Skeletal muscle satellite cell (primary cell): ENCODE measurements around the gene KCNQ1.

Experiments
- H3K27me3 ChIP-seq: 2 replicates; pipeline ENCODE4 v1.7.0; 2013; ENCODE audit warnings: low read length; ENCODE audit not compliant: control insufficient read depth, insufficient read depth
- H3K36me3 ChIP-seq: 2 replicates; pipeline ENCODE4 v1.7.0; 2013; ENCODE audit warnings: mild to moderate bottlenecking, control low read depth, low read length; ENCODE audit not compliant: insufficient read depth
- H3K4me1 ChIP-seq: 2 replicates; pipeline ENCODE4 v1.7.0; 2013; ENCODE audit warnings: low read length; ENCODE audit not compliant: control insufficient read depth, insufficient read depth
- H3K4me2 ChIP-seq: 2 replicates; pipeline ENCODE4 v1.7.0; 2013; ENCODE audit warnings: mild to moderate bottlenecking, low read length
- H3K4me3 ChIP-seq: 2 replicates; pipeline ENCODE4 v1.7.0; 2013; ENCODE audit warnings: low read length
- H3K9ac ChIP-seq: 2 replicates; pipeline ENCODE4 v1.7.0; 2013; ENCODE audit warnings: mild to moderate bottlenecking, low read depth, low read length, moderate library complexity
- H3K9me3 ChIP-seq: replicated peaks from 2 replicates; pipeline ENCODE4 v1.7.0; 2013; ENCODE audit warnings: mild to moderate bottlenecking, control low read depth, low read length

KCNQ1 gene

DNA sequence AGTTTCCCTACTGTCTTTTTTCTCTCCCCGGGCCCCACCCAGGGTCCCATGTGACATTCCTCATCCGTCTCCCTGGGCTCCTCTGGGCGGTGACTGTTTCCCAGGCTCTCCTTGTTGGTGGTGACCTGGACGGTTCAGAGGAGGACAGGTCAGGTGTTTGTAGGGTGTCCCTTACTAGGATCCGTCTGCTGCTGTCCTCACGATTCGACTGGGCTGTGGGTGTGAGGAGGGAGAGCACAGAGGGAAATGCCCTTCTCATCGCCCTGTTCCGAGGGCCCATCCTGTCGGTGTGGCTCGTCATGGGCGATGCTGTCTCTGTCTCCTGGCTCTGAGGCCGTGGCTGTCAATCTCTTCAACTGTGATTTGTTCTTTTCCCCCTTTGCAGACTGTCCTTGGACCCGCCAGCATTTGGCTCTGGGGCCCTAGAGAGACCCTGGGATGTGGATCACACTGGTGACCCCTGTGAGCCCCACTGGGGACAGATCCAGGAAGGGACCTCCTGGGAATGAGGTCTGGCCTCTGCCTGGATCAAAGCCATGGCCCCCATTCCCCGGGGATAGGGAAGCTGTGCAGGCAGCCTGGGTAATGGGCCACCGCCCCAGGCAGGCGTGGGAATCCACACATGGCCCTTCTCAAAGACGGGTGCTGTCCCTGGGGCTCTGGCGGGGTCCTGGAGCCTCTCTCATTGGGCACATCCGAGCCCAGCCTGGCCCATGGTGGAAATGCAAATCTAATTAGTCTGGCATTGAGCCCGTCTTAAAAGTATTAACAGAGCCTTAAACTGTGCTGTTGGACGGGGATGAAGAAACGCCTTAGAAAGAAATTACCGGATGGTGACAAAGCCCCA lies 301.8 kb downstream of the KCNQ1 start:
- Histone ChIP-seq H3K9ac (no peak overlapping the region), H3K36me3 (no peaks in the 10 kb centered on the region), H3K27me3 (peaks cover 35% of the 10 kb centered on the region), H3K4me2 (no peak overlapping the region), H3K4me1 (peaks cover 2% of the 10 kb centered on the region), H3K9me3 (no peaks in the 10 kb centered on the region), H3K4me3 (no peak overlapping the region)

DNA sequence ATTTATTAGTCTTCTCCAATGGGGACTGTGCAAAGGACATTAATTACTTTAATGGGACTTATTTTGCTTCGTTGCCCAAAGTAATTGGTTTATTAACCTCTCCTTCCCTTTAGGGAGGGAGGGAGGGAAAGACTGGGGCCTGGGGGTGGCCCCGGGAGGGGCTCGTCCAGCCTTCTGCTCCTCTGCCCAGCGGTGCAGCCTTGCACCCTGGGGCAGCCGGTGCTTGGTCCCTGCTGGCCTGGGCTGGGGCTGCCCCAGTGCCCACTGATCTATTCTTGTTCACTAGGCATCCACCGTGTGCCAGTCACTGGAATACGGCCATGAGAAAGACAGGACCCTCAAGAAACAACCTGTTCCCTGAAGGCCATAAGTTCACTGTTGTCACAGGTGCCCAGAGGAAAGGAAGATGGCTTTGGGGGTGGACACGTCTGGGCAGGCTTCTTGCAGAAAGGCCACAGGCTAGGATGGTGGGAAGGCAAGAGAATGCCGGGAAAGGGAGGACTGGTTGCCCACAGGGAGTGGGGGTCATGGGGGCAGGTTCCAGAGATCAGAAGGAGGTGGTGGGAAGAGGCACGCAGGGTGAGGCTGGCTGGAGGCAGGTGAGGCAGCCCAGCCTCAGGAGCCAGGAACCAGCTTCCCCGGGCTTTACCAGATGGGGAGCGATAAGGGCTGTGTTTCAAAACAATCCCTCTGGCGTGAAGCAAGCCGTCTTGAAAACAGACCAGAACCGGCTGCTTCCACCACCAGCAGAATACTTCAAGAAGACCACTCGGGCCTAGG lies 302.6 kb downstream of the KCNQ1 start:
- Histone ChIP-seq H3K36me3 (no peaks in the 10 kb centered on the region), H3K4me2 (no peak overlapping the region), H3K9me3 (no peaks in the 10 kb centered on the region), H3K27me3 (peaks cover 36% of the 10 kb centered on the region), H3K4me3 (no peak overlapping the region), H3K9ac (no peak overlapping the region), H3K4me1 (no peaks in the 10 kb centered on the region)

DNA sequence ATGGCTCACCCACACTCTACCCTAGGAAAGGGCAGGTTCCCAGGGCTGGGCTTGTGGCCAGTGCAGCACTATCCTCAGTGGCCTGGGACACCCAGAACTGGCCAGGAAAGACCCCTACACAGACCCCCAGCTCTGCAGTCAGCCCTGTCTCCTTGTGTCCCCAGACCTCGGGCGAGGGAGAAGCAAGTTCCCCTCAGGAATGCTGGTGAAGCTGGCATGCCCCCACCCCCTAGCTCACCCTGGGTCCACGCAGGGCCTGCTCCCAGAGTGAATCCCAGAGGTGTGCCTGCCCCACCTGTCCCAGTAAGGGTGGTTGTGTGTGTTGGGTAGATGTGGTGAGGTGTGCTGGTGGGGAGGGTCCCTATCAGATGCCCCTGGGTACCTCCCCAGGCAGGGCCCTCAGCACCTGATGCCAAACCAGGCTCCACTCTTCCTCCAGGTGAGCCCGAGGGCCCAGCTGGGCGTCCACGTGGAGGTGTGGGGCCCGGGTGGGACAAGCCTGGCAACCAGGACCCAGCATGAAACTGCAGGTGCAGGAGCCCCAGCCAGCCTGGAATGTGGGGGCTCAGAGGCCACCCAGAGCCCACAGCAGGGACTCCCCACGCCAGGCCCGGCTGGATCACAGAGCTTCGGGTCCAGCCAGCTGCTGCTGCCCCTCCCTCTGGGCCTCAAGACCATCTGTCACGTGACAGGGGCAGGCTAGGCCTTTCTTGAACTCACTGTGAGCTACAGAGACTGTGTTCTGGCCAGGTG lies 303.4 kb downstream of the KCNQ1 start:
- H3K9ac ChIP-seq: no peak overlapping the region
- H3K4me1 ChIP-seq: no peaks in the 10 kb centered on the region
- no peaks in the 10 kb centered on the region for H3K36me3 ChIP-seq
- H3K4me3 ChIP-seq: no peak overlapping the region
- no peaks in the 10 kb centered on the region for H3K9me3 ChIP-seq
- H3K27me3 ChIP-seq: peaks cover 44% of the 10 kb centered on the region
- H3K4me2 ChIP-seq: no peak overlapping the region

DNA sequence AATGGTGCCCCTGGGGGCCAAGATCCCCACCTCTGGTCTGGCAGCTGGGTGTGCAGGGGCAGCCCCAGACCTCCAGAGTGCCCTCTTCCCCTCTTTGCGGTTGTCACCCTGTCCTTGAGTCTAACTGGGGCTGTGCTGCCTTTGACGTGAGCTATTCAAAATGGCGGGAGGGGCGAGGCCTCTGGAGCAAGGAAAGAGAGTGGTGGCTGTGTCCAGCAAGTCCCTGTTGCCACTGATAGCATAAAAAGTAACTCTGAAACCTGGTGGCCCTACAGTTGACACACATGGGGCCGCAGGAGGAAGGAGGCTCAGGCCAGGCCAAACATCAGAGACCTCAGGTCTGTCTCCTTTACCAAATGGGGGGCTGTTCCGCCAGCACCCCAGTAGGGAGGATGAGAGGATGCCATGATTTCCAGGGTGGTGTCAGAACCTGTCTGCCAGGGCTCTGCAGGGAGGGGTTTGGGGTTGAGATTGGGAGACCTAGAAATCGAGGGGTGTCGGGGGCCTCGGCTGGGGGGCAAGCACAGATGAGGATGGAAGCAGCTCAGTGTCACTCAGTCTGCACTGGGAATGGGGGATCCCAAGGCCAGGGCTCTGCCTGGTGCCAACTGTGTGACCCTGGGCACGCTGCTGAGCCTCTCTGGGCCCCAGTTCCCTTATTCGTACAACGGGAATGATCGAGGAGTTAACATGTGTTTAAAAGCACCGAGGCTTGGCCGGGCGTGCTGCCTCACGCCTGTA lies 304.2 kb downstream of the KCNQ1 start:
- H3K4me1 ChIP-seq: no peaks in the 10 kb centered on the region
- H3K4me3 ChIP-seq: no peak overlapping the region
- no peaks in the 10 kb centered on the region for H3K9me3 ChIP-seq
- no peak overlapping the region for H3K4me2 ChIP-seq
- no peak overlapping the region for H3K9ac ChIP-seq
- no peaks in the 10 kb centered on the region for H3K36me3 ChIP-seq
- peaks cover 52% of the 10 kb centered on the region for H3K27me3 ChIP-seq

DNA sequence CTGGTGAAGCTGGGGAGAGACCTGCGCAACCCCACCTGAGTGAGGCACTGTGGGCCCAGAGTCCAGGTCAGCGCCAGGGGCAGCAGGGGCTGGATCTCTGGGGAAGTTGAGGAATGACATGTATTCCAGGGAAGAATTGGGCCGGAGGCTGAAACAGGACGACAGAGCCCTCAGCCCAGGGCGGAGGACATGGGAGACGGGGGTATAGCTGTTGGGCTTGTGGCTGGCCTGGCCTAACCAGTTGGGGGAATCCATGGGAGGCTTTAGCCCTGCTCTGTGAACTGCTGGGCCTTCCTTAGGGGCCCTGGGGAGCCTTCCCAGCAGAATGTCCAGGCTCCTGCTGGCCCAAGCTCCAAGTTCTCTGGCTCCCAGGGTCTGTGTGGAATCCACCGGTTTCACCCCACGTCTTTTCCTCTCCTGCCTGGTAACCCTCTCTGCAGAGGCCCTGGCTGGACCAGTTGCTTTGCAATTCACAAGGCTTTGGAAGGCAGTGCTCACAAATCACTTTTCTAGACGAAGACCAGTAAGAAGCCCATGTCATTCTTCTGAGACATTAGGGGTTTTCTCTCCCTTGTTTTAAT lies 305.4 kb downstream of the KCNQ1 start:
- no peaks in the 10 kb centered on the region for H3K9me3 ChIP-seq
- H3K4me1 ChIP-seq: no peaks in the 10 kb centered on the region
- no peak overlapping the region for H3K9ac ChIP-seq
- H3K4me3 ChIP-seq: no peak overlapping the region
- H3K36me3 ChIP-seq: no peaks in the 10 kb centered on the region
- H3K27me3 ChIP-seq: peaks cover 50% of the 10 kb centered on the region
- no peak overlapping the region for H3K4me2 ChIP-seq

DNA sequence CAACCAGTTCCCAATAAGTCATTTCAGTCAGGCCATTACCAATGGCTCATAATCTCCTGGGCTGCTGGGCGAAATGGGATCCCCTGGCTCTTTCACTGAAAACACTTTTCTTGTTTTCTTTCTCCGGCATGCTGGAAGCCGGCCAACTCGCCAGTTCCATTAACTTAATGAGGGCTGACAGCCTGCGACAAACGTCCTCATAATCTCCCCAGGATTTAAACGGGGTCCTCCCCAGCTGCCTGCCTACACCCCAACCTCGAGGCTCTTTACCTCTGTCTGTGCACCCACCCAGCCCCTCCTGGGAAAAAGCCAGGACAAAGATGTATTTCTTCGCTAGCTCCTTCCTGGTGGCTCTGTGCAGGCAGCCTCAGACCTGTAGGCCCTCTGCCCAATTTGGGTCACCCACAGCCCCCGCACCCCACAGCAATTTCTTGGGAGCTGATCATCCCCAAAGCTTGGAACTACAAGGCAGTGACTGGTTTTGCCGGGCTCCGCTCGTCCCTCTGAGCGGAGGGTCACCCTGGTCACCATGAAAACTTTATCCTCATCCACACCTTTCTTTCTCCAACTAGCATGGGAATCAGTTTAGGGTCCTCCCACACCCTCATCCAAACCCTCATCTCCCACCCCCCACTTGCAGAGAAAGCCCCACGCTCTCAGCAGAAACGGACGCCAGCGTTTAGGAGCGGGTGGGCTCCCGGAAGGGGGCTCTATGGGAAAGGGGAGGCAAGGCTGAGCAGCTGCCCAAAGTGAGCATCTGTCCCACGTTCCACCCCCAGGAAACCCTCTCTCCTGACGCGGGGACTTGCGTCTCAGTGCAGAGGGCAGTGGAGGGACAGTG lies 306.1 kb downstream of the KCNQ1 start:
- Histone ChIP-seq H3K9ac (no peak overlapping the region), H3K4me1 (no peaks in the 10 kb centered on the region), H3K4me3 (no peak overlapping the region), H3K9me3 (no peaks in the 10 kb centered on the region), H3K36me3 (no peaks in the 10 kb centered on the region), H3K4me2 (no peak overlapping the region), H3K27me3 (peaks cover 49% of the 10 kb centered on the region)

DNA sequence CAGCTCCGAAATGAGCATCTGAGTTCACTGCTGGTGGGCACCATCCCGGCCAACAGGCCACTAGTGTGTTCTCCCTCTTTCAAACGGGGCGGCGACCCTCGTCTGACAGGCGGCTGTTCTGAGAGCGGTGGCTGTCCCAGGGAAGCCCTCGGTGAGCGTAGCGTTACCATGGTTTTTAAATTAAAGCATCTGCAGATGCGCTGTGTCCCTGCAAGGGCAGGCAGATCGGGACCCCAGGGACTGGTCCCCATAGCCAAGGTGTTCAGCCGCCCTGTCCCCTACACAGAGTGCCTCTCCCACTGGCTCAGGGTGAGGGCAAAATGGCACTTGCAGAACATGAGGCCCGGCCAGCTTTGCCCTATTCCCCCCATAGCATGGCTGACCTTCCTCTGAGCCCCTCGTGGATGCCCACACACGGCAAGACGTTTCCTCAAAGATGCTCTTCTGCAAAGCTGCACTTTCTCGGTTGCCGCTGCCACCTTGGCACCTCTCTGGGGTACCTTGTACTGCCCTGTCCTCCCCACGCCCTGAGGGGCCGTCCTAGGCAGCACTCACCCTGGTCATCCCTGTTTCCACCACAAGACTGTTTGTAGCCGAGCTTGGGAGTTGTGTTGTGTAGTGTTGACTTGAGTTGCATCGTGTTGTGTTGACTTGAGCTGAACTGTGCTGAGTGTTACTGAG lies 306.9 kb downstream of the KCNQ1 start:
- Histone ChIP-seq H3K36me3 (no peaks in the 10 kb centered on the region), H3K4me1 (no peaks in the 10 kb centered on the region), H3K27me3 (peaks cover 46% of the 10 kb centered on the region), H3K9ac (no peak overlapping the region), H3K4me3 (no peak overlapping the region), H3K4me2 (no peak overlapping the region), H3K9me3 (no peaks in the 10 kb centered on the region)

DNA sequence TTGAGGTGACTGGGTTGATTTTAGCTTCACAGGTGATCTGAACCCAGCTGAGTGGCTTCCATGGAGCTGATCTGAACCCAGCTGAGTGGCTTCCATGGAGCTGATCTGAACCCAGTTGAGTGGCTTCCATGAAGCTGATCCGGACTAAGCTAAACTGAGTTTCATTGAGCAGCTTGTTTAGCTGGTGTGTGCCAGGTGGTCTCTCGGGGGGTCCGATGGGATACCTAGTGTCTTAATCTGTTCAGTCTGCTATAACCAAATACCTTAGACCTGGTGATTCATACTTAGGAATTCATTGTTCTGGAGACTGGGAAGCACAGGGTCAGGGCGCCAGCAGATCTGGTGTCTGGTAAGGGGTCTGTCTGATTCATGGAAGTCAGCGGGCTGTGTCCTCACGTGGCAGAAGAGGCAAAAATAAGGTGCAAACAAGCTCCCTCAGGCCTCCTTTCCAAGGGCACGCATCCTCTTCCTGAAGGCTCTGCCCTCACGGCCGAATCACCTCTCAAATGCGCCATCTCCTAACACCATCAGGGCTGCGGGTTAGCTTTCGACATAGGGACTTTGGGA lies 307.5 kb downstream of the KCNQ1 start:
- H3K4me2 ChIP-seq: no peak overlapping the region
- H3K27me3 ChIP-seq: peaks cover 42% of the 10 kb centered on the region
- H3K9ac ChIP-seq: no peak overlapping the region
- no peak overlapping the region for H3K4me3 ChIP-seq
- H3K36me3 ChIP-seq: no peaks in the 10 kb centered on the region
- H3K9me3 ChIP-seq: no peaks in the 10 kb centered on the region
- H3K4me1 ChIP-seq: no peaks in the 10 kb centered on the region

DNA sequence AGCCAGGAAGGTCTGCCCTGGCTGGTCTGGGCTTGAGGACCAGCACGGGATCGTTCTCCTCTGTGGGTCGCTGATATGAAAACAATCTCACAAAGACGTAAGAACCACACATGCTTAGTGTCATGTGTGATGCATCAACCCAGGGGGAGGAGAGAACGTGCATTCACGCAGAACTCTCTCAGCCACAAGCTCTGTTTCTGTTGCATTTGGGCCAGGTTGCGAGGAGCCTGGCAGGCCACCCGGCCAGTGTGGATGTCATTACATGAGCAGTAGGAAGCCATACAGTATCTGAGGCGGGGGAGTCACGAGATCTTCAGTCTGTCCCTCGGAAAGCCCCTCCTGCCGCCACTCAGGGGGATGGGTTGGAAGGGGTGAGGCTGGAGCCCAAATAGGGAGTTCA lies 308.1 kb downstream of the KCNQ1 start:
- H3K27me3 ChIP-seq: peaks cover 42% of the 10 kb centered on the region
- no peaks in the 10 kb centered on the region for H3K4me1 ChIP-seq
- H3K4me3 ChIP-seq: no peak overlapping the region
- H3K9ac ChIP-seq: no peak overlapping the region
- H3K9me3 ChIP-seq: no peaks in the 10 kb centered on the region
- no peak overlapping the region for H3K4me2 ChIP-seq
- H3K36me3 ChIP-seq: no peaks in the 10 kb centered on the region
